Measurements from ENCODE around the gene ULBP2.

DNA sequence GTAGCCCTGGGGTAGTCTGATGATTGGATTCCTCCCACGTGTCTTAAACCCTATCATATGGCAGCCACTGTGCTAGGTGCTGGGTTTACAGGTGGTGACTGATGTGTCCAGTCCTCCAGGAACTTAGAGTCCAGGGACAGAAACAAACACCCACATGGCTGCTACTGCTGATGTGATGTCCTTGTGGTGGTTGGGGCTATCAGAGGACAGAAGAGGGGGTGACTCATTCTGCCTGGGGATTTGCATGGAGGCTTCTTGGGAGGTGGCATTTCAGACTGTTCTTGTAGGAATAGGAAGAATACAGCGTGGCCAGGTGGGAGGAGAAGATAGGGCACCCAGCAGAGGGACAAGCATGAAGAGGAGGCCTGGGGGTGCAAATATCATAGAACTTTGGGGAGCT lies 28.7 kb upstream of the ULBP2 start:
- TF ChIP-seq, protein P1, sequence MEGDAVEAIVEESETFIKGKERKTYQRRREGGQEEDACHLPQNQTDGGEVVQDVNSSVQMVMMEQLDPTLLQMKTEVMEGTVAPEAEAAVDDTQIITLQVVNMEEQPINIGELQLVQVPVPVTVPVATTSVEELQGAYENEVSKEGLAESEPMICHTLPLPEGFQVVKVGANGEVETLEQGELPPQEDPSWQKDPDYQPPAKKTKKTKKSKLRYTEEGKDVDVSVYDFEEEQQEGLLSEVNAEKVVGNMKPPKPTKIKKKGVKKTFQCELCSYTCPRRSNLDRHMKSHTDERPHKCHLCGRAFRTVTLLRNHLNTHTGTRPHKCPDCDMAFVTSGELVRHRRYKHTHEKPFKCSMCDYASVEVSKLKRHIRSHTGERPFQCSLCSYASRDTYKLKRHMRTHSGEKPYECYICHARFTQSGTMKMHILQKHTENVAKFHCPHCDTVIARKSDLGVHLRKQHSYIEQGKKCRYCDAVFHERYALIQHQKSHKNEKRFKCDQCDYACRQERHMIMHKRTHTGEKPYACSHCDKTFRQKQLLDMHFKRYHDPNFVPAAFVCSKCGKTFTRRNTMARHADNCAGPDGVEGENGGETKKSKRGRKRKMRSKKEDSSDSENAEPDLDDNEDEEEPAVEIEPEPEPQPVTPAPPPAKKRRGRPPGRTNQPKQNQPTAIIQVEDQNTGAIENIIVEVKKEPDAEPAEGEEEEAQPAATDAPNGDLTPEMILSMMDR (optimal IDR thresholded peaks at IDR 0.05 in 1 of 3, IDR thresholded peaks at IDR 0.05 in 1 of 3, conservative IDR thresholded peaks at IDR 0.05 in 1 of 3; ENCODE audit: extremely low read depth in 1 of 3, insufficient read depth in 2 of 3, low read length in 3 of 3), result no peak
- no peak for TF ChIP-seq EZH2 (IDR thresholded peaks at IDR 0.05; ENCODE audit: low read length)

Data from keratinocyte (primary cell).